ENCODE measurements around the gene STAT6. TPM values are rescaled to one million over a fixed set of nuclear protein-coding genes. Genes with fewer than 3 reads are reported as not detected.

STAT6 gene
- total RNA-seq (10 to 100 TPM; 31.6 to 87.7 (median 37.6) TPM), polyA plus RNA-seq (10 to 100 TPM; 39.6 to 41.0 TPM)
- long read RNA-seq, donor 1, full-length matches to known transcripts: 4 of 26 reads
- long read RNA-seq, donor 1, partial matches to known transcripts: 7 of 26 reads
- long read RNA-seq, donor 1, other reads (novel, unspliced or antisense): 15 of 26 reads
- long read RNA-seq, donor 2, full-length matches to known transcripts: 11 of 30 reads
- long read RNA-seq, donor 2, partial matches to known transcripts: 13 of 30 reads
- long read RNA-seq, donor 2, other reads (novel, unspliced or antisense): 6 of 30 reads
- long read RNA-seq, donor 3, full-length matches to known transcripts: 2 of 22 reads
- long read RNA-seq, donor 3, partial matches to known transcripts: 11 of 22 reads
- long read RNA-seq, donor 3, other reads (novel, unspliced or antisense): 9 of 22 reads

GRCh38 chr12:57111031-57111734 is at the start of gene STAT6:
Gene STAT6, minus strand, starts transcription at chr12:57111362. Its CDS starts 3,084 bp downstream, at chr12:57108278.
- no peaks in the 10 kb centered on the region for H3K27me3 ChIP-seq
- intact Hi-C loops (cut with DNase I): loop anchor here in 7 of 10 donors (1.0 to 10.0 kb wide), 7 partner anchors 22 to 356 kb away; partner anchors contain the start of genes ZBTB39 (in 4 of the 7), NAB2 (in 2 of the 7), NEMP1 (in 1 of the 7) and PRIM1 (in 1 of the 7)
- peak; percentile 70 to 86 (median 78) for ATAC-seq
- H3K4me3 ChIP-seq: peak within 1 kb of the TSS; percentile 21 to 88 (median 65)
- 5 to 21% (median 15%) methylated on average over 11 to 13 of the region's 13 CpGs for WGBS, 4 donors
- H3K36me3 ChIP-seq: peaks cover 0 to 28% (median 18%) of the 10 kb centered on the region in 9 donors
- TF ChIP-seq, protein P1, sequence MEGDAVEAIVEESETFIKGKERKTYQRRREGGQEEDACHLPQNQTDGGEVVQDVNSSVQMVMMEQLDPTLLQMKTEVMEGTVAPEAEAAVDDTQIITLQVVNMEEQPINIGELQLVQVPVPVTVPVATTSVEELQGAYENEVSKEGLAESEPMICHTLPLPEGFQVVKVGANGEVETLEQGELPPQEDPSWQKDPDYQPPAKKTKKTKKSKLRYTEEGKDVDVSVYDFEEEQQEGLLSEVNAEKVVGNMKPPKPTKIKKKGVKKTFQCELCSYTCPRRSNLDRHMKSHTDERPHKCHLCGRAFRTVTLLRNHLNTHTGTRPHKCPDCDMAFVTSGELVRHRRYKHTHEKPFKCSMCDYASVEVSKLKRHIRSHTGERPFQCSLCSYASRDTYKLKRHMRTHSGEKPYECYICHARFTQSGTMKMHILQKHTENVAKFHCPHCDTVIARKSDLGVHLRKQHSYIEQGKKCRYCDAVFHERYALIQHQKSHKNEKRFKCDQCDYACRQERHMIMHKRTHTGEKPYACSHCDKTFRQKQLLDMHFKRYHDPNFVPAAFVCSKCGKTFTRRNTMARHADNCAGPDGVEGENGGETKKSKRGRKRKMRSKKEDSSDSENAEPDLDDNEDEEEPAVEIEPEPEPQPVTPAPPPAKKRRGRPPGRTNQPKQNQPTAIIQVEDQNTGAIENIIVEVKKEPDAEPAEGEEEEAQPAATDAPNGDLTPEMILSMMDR (IDR thresholded peaks at IDR 0.05): peak in 2 of 12 donors; percentile 24 to 36
- peak in 1 of 2 donors; percentile 45 for TF ChIP-seq POLR2A (IDR thresholded peaks at IDR 0.05)
- peak within 1 kb of the TSS; percentile 93 to 100 (median 99) for H3K27ac ChIP-seq
- DNase-seq: peak; percentile 86 to 87 (median 87)
- H3K9me3 ChIP-seq: no peaks in the 10 kb centered on the region
- peaks cover 0 to 39% (median 17%) of the 10 kb centered on the region in 12 donors for H3K4me1 ChIP-seq

GRCh38 chr12:57160741-57161140 is 49.6 kb upstream of the STAT6 start:
- ATAC-seq: no peak
- DNase-seq: no peak
- Histone ChIP-seq H3K9me3 (no peaks in the 10 kb centered on the region), H3K27me3 (no peaks in the 10 kb centered on the region), H3K36me3 (peaks cover 3 to 100% (median 98%) of the 10 kb centered on the region in 9 donors), H3K27ac (no peak overlapping the region), H3K4me1 (peaks cover 0 to 57% (median 0%) of the 10 kb centered on the region in 12 donors), H3K4me3 (no peak overlapping the region)
- TF ChIP-seq POLR2A (IDR thresholded peaks at IDR 0.05): no peak
- TF ChIP-seq, protein P1 (IDR thresholded peaks at IDR 0.05): no peak
- WGBS, 4 donors: 93 to 97% (median 96%) methylated on average over 9 to 14 of the region's 14 CpGs
- intact Hi-C loops (cut with DNase I): no loop called here

GRCh38 chr12:57160040-57160439 is 48.9 kb upstream of the STAT6 start:
- DNase-seq (no peak), ATAC-seq (no peak)
- Histone ChIP-seq H3K27ac (peak overlapping the region in 4 of 12 donors; percentile 14 to 73 (median 32)), H3K36me3 (peaks cover 3 to 100% (median 98%) of the 10 kb centered on the region in 9 donors), H3K4me3 (no peak overlapping the region), H3K4me1 (peaks cover 0 to 64% (median 0%) of the 10 kb centered on the region in 12 donors), H3K27me3 (no peaks in the 10 kb centered on the region), H3K9me3 (no peaks in the 10 kb centered on the region)
- TF ChIP-seq, protein P1 (IDR thresholded peaks at IDR 0.05): no peak
- TF ChIP-seq POLR2A (IDR thresholded peaks at IDR 0.05): no peak
- intact Hi-C loops (cut with DNase I): no loop called here
- 85 to 87% (median 86%) methylated on average over 4 of the region's 4 CpGs for WGBS, 4 donors

Data from heart left ventricle (tissue), 16 donors.